Thymus (tissue), 11 donors: ENCODE data around the gene RAB9A. TPM values are rescaled to one million over a fixed set of nuclear protein-coding genes. Genes with fewer than 3 reads are reported as not detected.

Experiments used
- DNase-seq, 9 donors: peaks; one replicate each; pipeline ENCODE4 v3.0.0-alpha.2; 2013; ENCODE audit warnings: low spot score in 9 of 9, low read depth in 6 of 9, missing footprints in 1 of 9
- H3K27ac ChIP-seq, 2 donors: one replicate each; pipeline ENCODE4 v1.5.1; 2013; ENCODE audit warnings: control low read depth in 1 of 2, low read depth in 1 of 2, low read length in 1 of 2, mild to moderate bottlenecking in 1 of 2, moderate library complexity in 1 of 2
- H3K27me3 ChIP-seq, 2 donors: one replicate each; pipeline ENCODE4 v1.5.1; 2013; ENCODE audit warnings: low read length in 1 of 2; ENCODE audit not compliant: control insufficient read depth in 2 of 2, insufficient read depth in 1 of 2
- H3K36me3 ChIP-seq, 2 donors: one replicate each; pipeline ENCODE4 v1.5.1; 2013; ENCODE audit warnings: low read length in 1 of 2, mild to moderate bottlenecking in 1 of 2, moderate library complexity in 1 of 2; ENCODE audit not compliant: control insufficient read depth in 2 of 2, insufficient read depth in 2 of 2
- H3K4me1 ChIP-seq, 2 donors: one replicate each; pipeline ENCODE4 v1.5.1; 2013; ENCODE audit warnings: low read length in 2 of 2; ENCODE audit not compliant: control insufficient read depth in 2 of 2, insufficient read depth in 2 of 2
- H3K4me3 ChIP-seq, 2 donors: one replicate each; pipeline ENCODE4 v1.5.1; 2013; ENCODE audit warnings: low read length in 2 of 2, control low read depth in 1 of 2, mild to moderate bottlenecking in 1 of 2
- H3K9me3 ChIP-seq, 2 donors: one replicate each; pipeline ENCODE4 v1.5.1; 2013; ENCODE audit warnings: low read length in 1 of 2, mild to moderate bottlenecking in 1 of 2; ENCODE audit not compliant: control insufficient read depth in 2 of 2, insufficient read depth in 1 of 2
- WGBS: extraction: QIAGEN DNeasy Blood & Tissue Kit; methylation state at CpG from one replicate; pipeline ENCODE4 v1.1.7; 2013; 5-methylcytosine and 5-hydroxymethylcytosine counted together
- polyA plus RNA-seq: library from polyadenylated mRNA; stranded (reverse); fragments of 200-250 nt; gene quantifications from one replicate; pipeline ENCODE4 v1.2.3, GENCODE V29; 2013
- total RNA-seq: library from RNA; stranded (reverse); fragments of 120-200 nt; gene quantifications from one replicate; pipeline ENCODE4 v1.2.4, GENCODE V29; 2013
- donor health status: healthy.

Gene RAB9A
- total and polyA plus RNA-seq, 2 donors = 23.7 to 33.4 TPM

DNA sequence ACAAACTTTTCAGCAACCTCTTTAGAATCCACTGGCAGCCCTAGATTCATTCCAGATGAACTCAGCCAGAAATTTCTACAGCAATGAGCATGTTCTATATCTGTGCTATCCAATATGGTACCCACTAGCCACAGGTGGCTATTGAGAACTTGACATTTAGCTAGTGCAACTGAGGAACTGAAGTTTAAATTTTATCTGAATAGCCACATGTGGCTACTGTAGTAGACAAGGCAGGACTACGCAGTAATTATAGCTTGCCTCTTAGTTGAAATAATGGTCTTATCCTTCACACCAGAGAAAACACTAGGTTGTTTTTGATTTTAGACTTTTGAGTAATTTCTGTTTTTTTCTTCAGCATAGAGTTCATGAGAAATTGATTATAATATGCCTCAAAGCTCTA, 38.6 kb upstream of the RAB9A start:
- H3K4me3 ChIP-seq = no peak overlapping the region
- no peak for DNase-seq
- H3K9me3 ChIP-seq = no peaks in the 10 kb centered on the region
- no peak overlapping the region for H3K27ac ChIP-seq
- H3K36me3 ChIP-seq = no peaks in the 10 kb centered on the region
- H3K4me1 ChIP-seq = peaks cover 0 to 6% of the 10 kb centered on the region in 2 donors
- peaks cover 0 to 7% of the 10 kb centered on the region in 2 donors for H3K27me3 ChIP-seq
- WGBS = 100% methylated on average over 1 of the region's 1 CpG

- DNase-seq = no peak
- Histone ChIP-seq H3K36me3 (peaks cover 0 to 5% of the 10 kb centered on the region in 2 donors), H3K27ac (no peak overlapping the region), H3K9me3 (no peaks in the 10 kb centered on the region), H3K4me3 (no peak overlapping the region), H3K27me3 (peaks cover 0 to 7% of the 10 kb centered on the region in 2 donors), H3K4me1 (peaks cover 0 to 6% of the 10 kb centered on the region in 2 donors)
- 98% methylated on average over 3 of the region's 3 CpGs for WGBS
These were observed 37.8 kb upstream of the RAB9A start for GRCh38 chrX:13651150-13651549.

GRCh38 chrX:13652287-13652793, 36.6 kb upstream of the RAB9A start:
- H3K4me3 ChIP-seq = peak overlapping the region; percentile 70 to 81
- H3K27ac ChIP-seq = peak overlapping the region in 1 of 2 donors; percentile 95
- DNase-seq = peak in 1 of 9 donors; percentile 0
- H3K9me3 ChIP-seq = no peaks in the 10 kb centered on the region
- peaks cover 0 to 6% of the 10 kb centered on the region in 2 donors for H3K4me1 ChIP-seq
- H3K27me3 ChIP-seq = peaks cover 0 to 7% of the 10 kb centered on the region in 2 donors
- H3K36me3 ChIP-seq = peaks cover 0 to 5% of the 10 kb centered on the region in 2 donors
- WGBS = 63% methylated on average over 7 of the region's 7 CpGs

GRCh38 chrX:13652850-13653693, 35.9 kb upstream of the RAB9A start, which contains the start of gene TCEANC:
TSS of gene TCEANC (plus strand) at chrX:13653141. CDS start at chrX:13662509, 9,368 bp downstream.
- DNase-seq = peak; percentile 78 to 96 (median 83)
- 1% methylated on average over 54 of the region's 54 CpGs for WGBS
- H3K4me3 ChIP-seq = peak within 1 kb of the TSS; percentile 70 to 81

DNA sequence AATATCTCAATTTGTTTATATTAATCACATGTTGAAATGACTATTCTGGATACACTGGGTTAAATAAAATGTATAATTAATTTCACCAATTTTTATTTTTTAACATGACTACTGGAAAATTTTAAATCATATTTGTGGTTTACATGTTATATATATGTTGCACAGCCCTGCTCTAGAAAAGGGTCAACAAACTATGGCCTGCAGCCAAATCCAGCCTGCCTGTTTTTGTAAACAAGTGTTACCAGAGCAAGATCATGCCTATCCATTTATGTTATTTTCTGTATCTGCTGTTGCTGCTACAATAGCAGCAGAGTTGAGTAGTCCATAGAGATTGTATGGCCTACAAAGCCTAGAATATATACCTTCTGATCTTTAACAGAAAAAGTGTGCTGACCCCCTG, 34.8 kb upstream of the RAB9A start:
- peaks cover 0 to 6% of the 10 kb centered on the region in 2 donors for H3K27me3 ChIP-seq
- H3K36me3 ChIP-seq = peaks cover 0 to 5% of the 10 kb centered on the region in 2 donors
- peaks cover 0 to 6% of the 10 kb centered on the region in 2 donors for H3K4me1 ChIP-seq
- no peaks in the 10 kb centered on the region for H3K9me3 ChIP-seq
- H3K4me3 ChIP-seq = peak overlapping the region in 1 of 2 donors; percentile 81
- peak overlapping the region in 1 of 2 donors; percentile 95 for H3K27ac ChIP-seq
- DNase-seq = no peak

More at GRCh38 chrX:13652850-13653693, 35.9 kb upstream of the RAB9A start, which contains the start of gene TCEANC:
- H3K9me3 ChIP-seq = no peaks in the 10 kb centered on the region
- H3K36me3 ChIP-seq = peaks cover 0 to 5% of the 10 kb centered on the region in 2 donors
- peak within 1 kb of the TSS; percentile 95 for H3K27ac ChIP-seq
- peaks cover 0 to 6% of the 10 kb centered on the region in 2 donors for H3K4me1 ChIP-seq
- peaks cover 0 to 7% of the 10 kb centered on the region in 2 donors for H3K27me3 ChIP-seq

- peaks cover 0 to 6% of the 10 kb centered on the region in 2 donors for H3K4me1 ChIP-seq
- peaks cover 0 to 4% of the 10 kb centered on the region in 2 donors for H3K27me3 ChIP-seq
- DNase-seq = no peak
- WGBS = 96% methylated on average over 3 of the region's 3 CpGs
- no peaks in the 10 kb centered on the region for H3K9me3 ChIP-seq
- H3K4me3 ChIP-seq = no peak overlapping the region
- H3K36me3 ChIP-seq = peaks cover 4 to 5% of the 10 kb centered on the region in 2 donors
- no peak overlapping the region for H3K27ac ChIP-seq
These were observed 33.3 kb upstream of the RAB9A start for GRCh38 chrX:13655674-13656073.

DNA sequence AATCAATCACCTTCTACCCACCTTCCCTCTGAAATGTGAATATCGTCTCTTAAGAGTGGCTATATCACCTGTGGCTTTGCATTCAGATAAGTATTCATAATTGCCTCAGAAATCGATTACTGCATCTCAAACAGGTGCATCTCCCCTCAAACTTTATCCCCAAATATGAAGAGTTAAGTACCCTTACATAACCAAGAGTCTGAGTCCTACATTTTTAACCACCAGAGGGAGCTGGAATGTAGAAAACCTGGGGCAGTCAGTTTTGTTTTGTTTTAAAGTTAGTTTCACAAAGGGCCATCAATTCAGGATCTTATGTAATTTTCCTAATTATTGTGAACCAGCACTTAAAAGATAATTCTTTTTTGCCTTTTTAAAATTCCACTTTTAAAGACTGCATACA, 30.3 kb upstream of the RAB9A start:
- WGBS = 13% methylated on average over 2 of the region's 2 CpGs
- no peak overlapping the region for H3K27ac ChIP-seq
- DNase-seq = peak in 7 of 9 donors; percentile 21 to 76 (median 38)
- no peaks in the 10 kb centered on the region for H3K9me3 ChIP-seq
- H3K4me3 ChIP-seq = no peak overlapping the region
- peaks cover 9 to 14% of the 10 kb centered on the region in 2 donors for H3K36me3 ChIP-seq
- no peaks in the 10 kb centered on the region for H3K27me3 ChIP-seq
- no peaks in the 10 kb centered on the region for H3K4me1 ChIP-seq

DNA sequence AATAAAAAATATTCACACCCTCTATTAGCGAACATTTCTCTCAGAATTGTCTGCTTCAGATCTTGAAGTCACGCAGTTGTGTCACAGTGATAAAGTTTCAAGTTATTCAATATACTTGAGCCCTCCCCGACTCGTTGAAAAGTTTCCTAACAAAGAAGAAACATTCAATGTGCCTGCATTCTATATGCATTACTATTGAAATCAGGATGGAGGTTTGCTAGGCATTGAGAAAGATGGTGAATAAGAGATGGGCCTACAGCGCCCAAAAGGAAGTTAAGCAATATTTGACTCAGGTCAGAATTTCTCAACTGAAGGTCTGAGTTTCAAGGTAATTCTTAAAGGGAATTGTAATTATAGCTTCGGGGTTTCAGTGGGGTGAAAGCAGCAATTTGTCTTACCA, 29.9 kb upstream of the RAB9A start:
- Histone ChIP-seq H3K27ac (no peak overlapping the region), H3K9me3 (no peaks in the 10 kb centered on the region), H3K4me1 (no peaks in the 10 kb centered on the region), H3K4me3 (no peak overlapping the region), H3K27me3 (no peaks in the 10 kb centered on the region), H3K36me3 (peaks cover 13 to 15% of the 10 kb centered on the region in 2 donors)
- 77% methylated on average over 6 of the region's 6 CpGs for WGBS
- DNase-seq = no peak

GRCh38 chrX:13661735-13662288, 27.1 kb upstream of the RAB9A start:
- no peak for DNase-seq
- 96% methylated on average over 6 of the region's 6 CpGs for WGBS
- Histone ChIP-seq H3K27ac (peak overlapping the region in 1 of 2 donors; percentile 32), H3K4me1 (no peaks in the 10 kb centered on the region), H3K36me3 (peaks cover 15 to 16% of the 10 kb centered on the region in 2 donors), H3K4me3 (no peak overlapping the region), H3K9me3 (no peaks in the 10 kb centered on the region), H3K27me3 (no peaks in the 10 kb centered on the region)
